Measurements from ENCODE around the gene KRTAP12-3. TPM values are rescaled to one million over a fixed set of nuclear protein-coding genes. Genes with fewer than 3 reads are reported as not detected.
"Not testable (repeated sequence)": the region's sequence is repeated elsewhere in the genome, so short reads cannot be mapped to it uniquely, and the experiment has no call there.

KRTAP12-3 gene
- total RNA-seq, 1 donor from 2014 or later = not detected

- DNase-seq (ENCODE audit: low read depth) = no peak
Observed at GRCh38 chr21:44650265-44650972, 7.3 kb upstream of the KRTAP12-3 start.

GRCh38 chr21:44650973-44651675 is 6.6 kb upstream of the KRTAP12-3 start:
- no peak for DNase-seq (ENCODE audit: low read depth)

GRCh38 chr21:44653123-44653522 is 4.6 kb upstream of the KRTAP12-3 start:
- no peak for DNase-seq (ENCODE audit: low read depth)

- no peak for DNase-seq (ENCODE audit: low read depth)
Observed at GRCh38 chr21:44653656-44654575, 3.8 kb upstream of the KRTAP12-3 start.

- no peak for DNase-seq (ENCODE audit: low read depth)
Observed at GRCh38 chr21:44654576-44655175, 3.1 kb upstream of the KRTAP12-3 start, which contains the start of gene KRTAP12-4. Gene KRTAP12-4, minus strand, starts transcription at chr21:44654659. Its CDS starts 45 bp downstream, at chr21:44654614.

GRCh38 chr21:44656868-44657267 is 864 bp upstream of the KRTAP12-3 start:
- DNase-seq (ENCODE audit: low read depth) = no peak

GRCh38 chr21:44658541-44658910 is 794 bp downstream of the KRTAP12-3 start:
- no peak for DNase-seq (ENCODE audit: low read depth)

- DNase-seq (ENCODE audit: low read depth) = no peak
Observed at GRCh38 chr21:44658913-44659595, 1.3 kb downstream of the KRTAP12-3 start.

GRCh38 chr21:44661567-44661966 is 3.8 kb downstream of the KRTAP12-3 start:
- DNase-seq (ENCODE audit: low read depth) = not testable (repeated sequence)

GRCh38 chr21:44664691-44665090 is 7.0 kb downstream of the KRTAP12-3 start:
- DNase-seq (ENCODE audit: low read depth) = no peak

GRCh38 chr21:44666401-44667320 is 8.9 kb downstream of the KRTAP12-3 start, which contains the start of gene KRTAP12-2:
Gene KRTAP12-2, minus strand, starts transcription at chr21:44666927. Its CDS starts 41 bp downstream, at chr21:44666886.
- no peak for DNase-seq (ENCODE audit: low read depth)

GRCh38 chr21:44667612-44668011 is 9.9 kb downstream of the KRTAP12-3 start:
- no peak for DNase-seq (ENCODE audit: low read depth)

- no peak for DNase-seq (ENCODE audit: low read depth)
Observed at GRCh38 chr21:44670642-44671432, 13.1 kb downstream of the KRTAP12-3 start.

- DNase-seq (ENCODE audit: low read depth) = no peak
Observed at GRCh38 chr21:44671911-44672310, 14.2 kb downstream of the KRTAP12-3 start.

- no peak for DNase-seq (ENCODE audit: low read depth)
Observed at GRCh38 chr21:44677881-44678280, 20.1 kb downstream of the KRTAP12-3 start.

GRCh38 chr21:44681152-44681551 is 23.4 kb downstream of the KRTAP12-3 start:
- DNase-seq (ENCODE audit: low read depth) = no peak

- DNase-seq (ENCODE audit: low read depth) = no peak
Observed at GRCh38 chr21:44681861-44682579, 24.3 kb downstream of the KRTAP12-3 start, which contains the start of gene KRTAP12-1. Gene KRTAP12-1, minus strand, starts transcription at chr21:44682163. Its CDS starts 40 bp downstream, at chr21:44682123.

- no peak for DNase-seq (ENCODE audit: low read depth)
Observed at GRCh38 chr21:44682580-44683151, 24.9 kb downstream of the KRTAP12-3 start.

Measured in renal cortical epithelial cell (primary cell).